Measurements from ENCODE around the gene TMEM116.

Gene TMEM116

DNA sequence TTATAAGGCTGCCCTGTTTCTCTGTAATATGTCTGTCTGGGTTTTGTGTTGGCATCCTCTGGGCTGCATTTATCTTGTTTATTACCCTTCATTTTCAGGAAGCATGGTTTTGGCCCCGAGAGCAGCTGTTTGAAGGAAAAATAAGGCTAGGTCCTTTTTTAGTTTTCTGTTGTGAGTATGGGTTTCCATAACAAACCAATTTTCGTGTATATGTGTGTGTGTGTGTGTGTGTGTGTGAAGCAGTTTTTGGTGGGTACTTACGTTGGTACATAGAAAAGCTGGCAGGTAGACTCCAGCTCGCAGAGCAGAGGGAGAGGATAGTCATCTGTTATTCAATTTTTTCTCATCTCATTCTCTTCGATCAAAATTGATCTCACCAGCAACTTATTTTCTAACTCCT, 118.4 kb downstream of the TMEM116 start:
- no peak for DNase-seq (ENCODE audit: low read depth in 2 of 2)

DNA sequence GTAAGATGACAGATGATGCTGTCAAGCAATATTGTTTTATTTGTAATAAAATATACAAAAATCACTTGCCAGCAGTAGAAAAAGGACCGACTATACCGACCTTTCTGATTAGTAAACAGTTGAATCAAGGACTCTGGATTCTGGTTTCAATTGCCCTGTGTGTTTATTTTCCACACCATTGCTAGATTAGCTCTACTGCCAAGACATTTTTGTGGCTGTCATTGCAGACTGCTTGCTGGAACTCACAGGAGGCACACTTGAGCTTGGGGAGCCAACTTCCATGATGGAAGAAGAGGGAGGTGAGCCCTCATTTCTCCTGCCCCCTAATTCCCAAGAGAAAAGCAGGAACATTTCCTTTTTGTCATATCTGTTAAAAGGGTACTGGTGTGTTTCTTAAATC, 119.7 kb downstream of the TMEM116 start:
- DNase-seq (ENCODE audit: low read depth in 2 of 2): no peak

- no peak for DNase-seq (ENCODE audit: low read depth in 2 of 2)
Measured at GRCh38 chr12:111887926-111888745, 124.8 kb downstream of the TMEM116 start.

DNA sequence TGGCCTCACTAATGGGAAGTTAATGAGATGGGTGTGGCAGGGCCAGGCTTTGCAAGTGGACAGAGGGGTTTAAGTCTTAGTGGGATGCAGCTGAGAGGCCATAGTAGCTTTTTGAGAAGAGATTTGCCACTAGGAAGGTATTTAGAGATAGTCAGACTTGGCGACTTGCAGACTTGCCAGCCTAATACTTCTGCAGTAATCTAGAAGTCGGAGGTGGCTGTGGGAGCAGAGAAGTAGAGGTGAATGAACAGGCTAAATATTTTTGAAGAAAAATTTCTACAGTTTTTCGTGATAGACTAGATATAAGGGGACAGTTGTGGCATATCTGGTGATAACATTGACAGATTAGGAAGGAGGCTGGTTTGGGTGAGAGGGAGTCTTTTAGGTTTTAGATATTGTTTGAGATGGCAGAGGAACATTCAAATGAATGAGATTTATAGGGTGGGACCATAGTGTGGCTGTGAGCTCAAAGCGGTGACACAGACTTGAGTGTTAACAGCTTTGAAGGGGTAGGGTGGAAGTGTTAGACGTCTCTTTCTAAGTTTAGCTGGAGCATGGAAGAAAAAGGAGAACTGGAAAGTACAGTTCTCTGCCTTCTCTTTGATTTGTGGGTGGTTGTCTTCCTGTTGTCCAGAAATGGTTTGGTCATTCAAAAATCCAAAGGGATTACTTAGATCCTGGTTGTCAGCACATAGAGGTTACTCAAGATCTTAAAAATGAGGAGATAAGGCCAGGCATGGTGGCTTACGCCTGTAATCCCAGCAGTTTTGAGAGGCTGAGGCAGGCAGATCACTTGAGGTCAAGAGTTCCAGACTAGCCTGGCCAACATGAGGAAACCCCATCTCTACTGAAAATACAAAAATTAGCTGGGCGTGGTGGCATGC, 126.1 kb downstream of the TMEM116 start:
- DNase-seq (ENCODE audit: low read depth in 2 of 2): no peak

DNA sequence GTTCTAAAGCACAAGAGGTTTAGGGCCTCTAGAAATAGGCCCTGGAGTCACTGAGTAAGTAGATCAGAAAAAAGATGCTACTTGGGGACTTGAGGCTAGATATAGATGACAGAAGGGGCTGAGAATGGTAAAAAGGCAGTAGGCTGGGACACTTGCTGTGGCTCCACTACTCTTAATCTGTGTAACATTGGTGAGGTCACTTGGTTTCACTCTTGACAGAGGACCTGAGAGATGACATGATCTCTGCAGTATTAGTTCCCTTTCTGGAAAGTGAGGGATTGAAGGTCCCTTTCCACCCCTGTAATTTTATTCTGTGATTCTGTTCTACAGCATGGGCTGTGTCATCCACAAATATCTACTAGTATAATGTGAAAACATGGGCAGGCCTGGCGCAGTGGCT, 131.2 kb downstream of the TMEM116 start:
- no peak for DNase-seq (ENCODE audit: low read depth in 2 of 2)

Data from activated CD4-positive, alpha-beta T cell treated with anti-CD3 and anti-CD28 coated beads for 24 hours (primary cell).